Chondrocyte (in vitro differentiated cells): ENCODE results near the gene SNX30. TPM values are rescaled to one million over a fixed set of nuclear protein-coding genes. Genes with fewer than 3 reads are reported as not detected.

ENCODE experiments used
- DNase-seq: peaks from one replicate; pipeline ENCODE4 v3.0.0; 2021; ENCODE audit warnings: mixed read lengths, low spot score
- H3K27ac Mint-ChIP-seq: one replicate; pipeline ENCODE4 v1.8.0; 2021; ENCODE audit warnings: mild to moderate bottlenecking, moderate library complexity, mixed read lengths; ENCODE audit not compliant: unreplicated experiment
- H3K27me3 Mint-ChIP-seq: 2 replicates; pipeline ENCODE4 v1.8.0; 2021; ENCODE audit warnings: low read depth, mixed read lengths
- H3K36me3 Mint-ChIP-seq: 2 replicates; pipeline ENCODE4 v1.8.0; 2021; ENCODE audit warnings: low read depth, mixed read lengths
- H3K4me1 Mint-ChIP-seq: 2 replicates; pipeline ENCODE4 v1.8.0; 2021; ENCODE audit warnings: low read depth, mild to moderate bottlenecking, mixed read lengths
- H3K4me3 Mint-ChIP-seq: one replicate; pipeline ENCODE4 v1.8.0; 2021; ENCODE audit warnings: mild to moderate bottlenecking, moderate library complexity, mixed read lengths; ENCODE audit not compliant: unreplicated experiment
- H3K9me3 Mint-ChIP-seq: 2 replicates; pipeline ENCODE4 v1.8.0; 2021; ENCODE audit warnings: low read depth, mixed read lengths
- CTCF ChIP-seq: fragments of 200-600 bp; sonication (generic); IDR thresholded peaks from 2 replicates; pipeline ENCODE4 v1.5.0; 2021; ENCODE audit warnings: antibody characterized with exemption, mild to moderate bottlenecking, moderate library complexity
- total RNA-seq: library from RNA; stranded (reverse); gene quantifications from 3 replicates; pipeline ENCODE4 v1.2.1, GENCODE V29; 2021

SNX30 gene
- total RNA-seq, 1 donor from 2014 or later, result 19.9 TPM

- no peak for DNase-seq
- Mint-ChIP-seq H3K9me3 (peaks cover 2% of the 10 kb centered on the region), H3K4me1 (no peaks in the 10 kb centered on the region), H3K4me3 (no peak overlapping the region), H3K27me3 (no peaks in the 10 kb centered on the region), H3K27ac (no peak overlapping the region), H3K36me3 (no peaks in the 10 kb centered on the region)
- TF ChIP-seq CTCF, result no peak
Observed at GRCh38 chr9:112743216-112743836, 7.2 kb upstream of the SNX30 start.

- no peak for DNase-seq
- Mint-ChIP-seq H3K36me3 (no peaks in the 10 kb centered on the region), H3K4me3 (no peak overlapping the region), H3K27ac (no peak overlapping the region), H3K4me1 (peaks cover 1% of the 10 kb centered on the region), H3K9me3 (peaks cover 2% of the 10 kb centered on the region), H3K27me3 (no peaks in the 10 kb centered on the region)
- no peak for TF ChIP-seq CTCF
Observed at GRCh38 chr9:112744177-112744576, 6.4 kb upstream of the SNX30 start.

- TF ChIP-seq CTCF, result no peak
- DNase-seq, result no peak
- H3K27me3 Mint-ChIP-seq, result no peaks in the 10 kb centered on the region
- H3K4me3 Mint-ChIP-seq, result no peak overlapping the region
- H3K36me3 Mint-ChIP-seq, result no peaks in the 10 kb centered on the region
- peaks cover 21% of the 10 kb centered on the region for H3K4me1 Mint-ChIP-seq
- no peaks in the 10 kb centered on the region for H3K9me3 Mint-ChIP-seq
- H3K27ac Mint-ChIP-seq, result no peak overlapping the region
Observed at GRCh38 chr9:112747094-112747493, 3.5 kb upstream of the SNX30 start.

- no peak overlapping the region for H3K4me3 Mint-ChIP-seq
- TF ChIP-seq CTCF, result no peak
- H3K36me3 Mint-ChIP-seq, result no peaks in the 10 kb centered on the region
- peaks cover 54% of the 10 kb centered on the region for H3K4me1 Mint-ChIP-seq
- H3K27me3 Mint-ChIP-seq, result no peaks in the 10 kb centered on the region
- no peak for DNase-seq
- no peak overlapping the region for H3K27ac Mint-ChIP-seq
- H3K9me3 Mint-ChIP-seq, result no peaks in the 10 kb centered on the region
Observed at GRCh38 chr9:112750764-112751055, 150 bp downstream of the SNX30 start.

- peak; percentile 92 for DNase-seq
- no peak for TF ChIP-seq CTCF
Observed at GRCh38 chr9:112751056-112751795, 666 bp downstream of the SNX30 start.

More at GRCh38 chr9:112751056-112751795, 666 bp downstream of the SNX30 start:
- H3K36me3 Mint-ChIP-seq, result no peaks in the 10 kb centered on the region
- H3K27me3 Mint-ChIP-seq, result no peaks in the 10 kb centered on the region
- H3K4me1 Mint-ChIP-seq, result peaks cover 59% of the 10 kb centered on the region
- H3K27ac Mint-ChIP-seq, result peak overlapping the region; percentile 91
- H3K4me3 Mint-ChIP-seq, result peak overlapping the region; percentile 83
- no peaks in the 10 kb centered on the region for H3K9me3 Mint-ChIP-seq
